GM12878 (cell line): ENCODE measurements around the gene PAX7. TPM values are rescaled to one million over a fixed set of nuclear protein-coding genes. Genes with fewer than 3 reads are reported as not detected.

Experiments used
- ATAC-seq: fragments of 200-7000 bp; cut with Tn5 transposase; 3 replicates; pipeline ENCODE4 v1.9.1; 2020; ENCODE audit warnings: mild to moderate bottlenecking, moderate library complexity
- BruUV-seq: library from RNA; stranded (reverse); fragments of 400-500 nt; replicated peaks from 2 replicates; lab custom pipeline; 2021; lab: Mats Ljungman, UMichigan
- CTCF ChIA-PET: fragments of 300-600 bp; sonication (Branson Sonifier 250); formaldehyde crosslinking; extraction: SDS; loops from one replicate; lab custom pipeline; 2021; ENCODE audit warnings: inconsistent platforms; lab: Yijun Ruan, JAX
- POLR2A ChIA-PET: fragments of 350-600 bp; formaldehyde crosslinking; extraction: SDS; loops from one replicate; lab custom pipeline; 2021; ENCODE audit warnings: inconsistent platforms; lab: Charles Lee
- RAD21 ChIA-PET: fragments of 300-600 bp; sonication (Branson Sonifier 250); formaldehyde crosslinking; loops from one replicate; lab custom pipeline; 2023; ENCODE audit warnings: antibody characterized with exemption; ENCODE audit not compliant: unreplicated experiment; lab: Charles Lee
- SMC1A ChIA-PET: fragments of 300-600 bp; sonication (Branson Sonifier 250); formaldehyde crosslinking; loops from one replicate; lab custom pipeline; 2023; ENCODE audit not compliant: unreplicated experiment, uncharacterized antibody; lab: Charles Lee
- DNase-seq: peaks from one replicate; pipeline ENCODE4 v3.0.0-alpha.2; 2011; ENCODE audit warnings: low read depth, low spot score
- FAIRE-seq: peaks from 3 replicates; lab custom pipeline; 2011; peaks lifted over from hg19 to GRCh38; lab: Jason Lieb, UNC
- H2AFZ ChIP-seq: 2 replicates; pipeline ENCODE4 v1.6.0; 2011; ENCODE audit warnings: low read depth, low read length, control low read depth; ENCODE audit not compliant: control insufficient read depth
- H3K27ac ChIP-seq: 2 replicates; pipeline ENCODE4 v1.5.1; 2011; ENCODE audit warnings: control low read depth; ENCODE audit not compliant: control insufficient read depth, insufficient read depth
- H3K27me3 ChIP-seq, 2 experiments: replicated peaks in 1 of 2; 2 replicates each; pipeline versions ENCODE4 v1.6.0 to v1.6.1; 2011; ENCODE audit warnings: low read length in 1 of 2; ENCODE audit not compliant: control insufficient read depth in 2 of 2, insufficient read depth in 2 of 2
- H3K36me3 ChIP-seq, 2 experiments: 2 replicates each; pipeline ENCODE4 v1.5.1; 2011; ENCODE audit warnings: low read length in 1 of 2; ENCODE audit not compliant: control insufficient read depth in 2 of 2, insufficient read depth in 2 of 2
- H3K4me1 ChIP-seq: 2 replicates; pipeline ENCODE4 v1.6.1; 2011; ENCODE audit warnings: mild to moderate bottlenecking, low read length, moderate library complexity, mixed read lengths; ENCODE audit not compliant: control insufficient read depth, insufficient read depth
- H3K4me2 ChIP-seq: 2 replicates; pipeline ENCODE4 v1.6.0; 2011; ENCODE audit warnings: control low read depth; ENCODE audit not compliant: control insufficient read depth, insufficient read depth
- H3K4me3 ChIP-seq: fragments of 200-600 bp; sonication (generic); 2 replicates; pipeline ENCODE4 v1.5.1; 2016
- H3K79me2 ChIP-seq: 2 replicates; pipeline ENCODE4 v1.6.0; 2011; ENCODE audit warnings: low read length; ENCODE audit not compliant: control insufficient read depth, insufficient read depth
- H3K9ac ChIP-seq: 2 replicates; pipeline ENCODE4 v1.8.0; 2011; ENCODE audit warnings: low read length, control low read depth, mixed read lengths; ENCODE audit not compliant: control insufficient read depth, insufficient read depth
- H3K9me3 ChIP-seq: replicated peaks from 3 replicates; pipeline ENCODE4 v1.5.1; 2011; ENCODE audit warnings: mild to moderate bottlenecking, low read length; ENCODE audit not compliant: control insufficient read depth, insufficient read depth
- H4K20me1 ChIP-seq: 2 replicates; pipeline ENCODE4 v1.6.0; 2011; ENCODE audit not compliant: control insufficient read depth, insufficient read depth
- BRCA1 ChIP-seq: IDR thresholded peaks from 2 replicates; pipeline ENCODE4 v1.6.1; 2011; ENCODE audit warnings: low read depth, low read length, improper control_type of control experiment
- CUX1 ChIP-seq: IDR thresholded peaks from 2 replicates; pipeline ENCODE4 v1.6.1; 2012; ENCODE audit warnings: improper control_type of control experiment, low read depth, low read length; ENCODE audit not compliant: insufficient replicate concordance
- FOXM1 ChIP-seq: IDR thresholded peaks from 2 replicates; pipeline ENCODE4 v1.6.1; 2012; ENCODE audit warnings: low read depth, mild to moderate bottlenecking, inconsistent platforms, low read length, moderate library complexity
- IKZF1 ChIP-seq: fragments of 450-650 bp; conservative IDR thresholded peaks from 2 replicates; pipeline ENCODE4 v1.6.1; 2017; ENCODE audit warnings: antibody characterized with exemption, mild to moderate bottlenecking
- STAT3 ChIP-seq: IDR thresholded peaks from 2 replicates; pipeline ENCODE4 v1.6.1; 2011; ENCODE audit warnings: low read depth, low read length, improper control_type of control experiment
- ZBTB4 ChIP-seq: fragments of 450-650 bp; formaldehyde crosslinking; IDR thresholded peaks from 2 replicates; pipeline ENCODE4 v1.4.0; 2022; ENCODE audit warnings: mild to moderate bottlenecking, moderate library complexity
- WGBS: methylation state at CpG from one replicate; pipeline ENCODE4 v1.1.6; 2016; ENCODE audit warnings: low lambda C conversion rate; ENCODE audit not compliant: insufficient replicate concordance, insufficient coverage; ENCODE audit errors: missing lambda C conversion rate; 5-methylcytosine and 5-hydroxymethylcytosine counted together
- in situ Hi-C: fragments of 300-500 bp; cut with MboI; formaldehyde crosslinking; loops from 9 replicates; pipeline ENCODE4 v1.14.3; 2018; ENCODE audit warnings: mixed read lengths
- intact Hi-C: fragments of 100-400 bp; cut with micrococcal nuclease; formaldehyde crosslinking; loops from one replicate; pipeline ENCODE4 v1.14.2; 2022; ENCODE audit not compliant: unreplicated experiment
- polyA plus RNA-seq, 11 experiments: library from polyadenylated mRNA; depleted of rRNA in 4 of 11; unstranded in 6 of 11; stranded (reverse) in 5 of 11; fragments of >200 nt; fragmentation: Nextera tagmentation in 4 of 11; fragmentation: Illumina TruSeq in 1 of 11; extraction: Ambion mirVana in 4 of 11; extraction: Trizol in 1 of 11; gene quantifications; 1 replicate in 1 of 11; 2 replicates in 10 of 11; pipeline versions ENCODE4 v1.2.1 to v1.2.3, GENCODE V29; 2011 to 2016; ENCODE audit warnings: inconsistent platforms in 2 of 11, missing spikeins in 2 of 11, low read depth in 1 of 11
- total RNA-seq, 4 experiments: library from RNA; depleted of rRNA in 3 of 4; stranded (reverse); fragments of >200 nt in 3 of 4; fragmentation: Illumina TruSeq in 1 of 4; extraction: Trizol in 1 of 4; gene quantifications; 2 replicates each; pipeline versions ENCODE4 v1.2.1 to v1.2.3, GENCODE V29; 2013 to 2021
- TF ChIP-seq, protein P1 (sequence below): fragments of 450-650 bp; formaldehyde crosslinking; IDR thresholded peaks from 2 replicates; pipeline ENCODE4 v1.5.0; 2022; ENCODE audit warnings: mild to moderate bottlenecking, missing genetic modification characterization
- TF ChIP-seq, protein P2 (sequence below): fragments of 150-350 bp; IDR thresholded peaks from 2 replicates; pipeline ENCODE4 v1.6.1; 2016; ENCODE audit warnings: low read depth, low read length

PAX7 gene
- total and polyA plus RNA-seq, 10 of the 15 experiments (the other 5 are each of a cell fraction or from before 2014, with no cell fraction given) = not detected

- H3K27me3 ChIP-seq = no peaks in the 10 kb centered on the region; a peak in 2 of 4 replicates
- H4K20me1 ChIP-seq = no peaks in the 10 kb centered on the region
- no peak for FAIRE-seq
- CTCF ChIA-PET = no interaction called here
- 0% methylated on average over 1 of the region's 1 CpG for WGBS
- no peak for DNase-seq
- ATAC-seq = no peak
- in situ Hi-C loops (no loop called here), intact Hi-C loops (no loop called here)
- no peaks in the 10 kb centered on the region for H3K36me3 ChIP-seq
- no peaks in the 10 kb centered on the region for H3K79me2 ChIP-seq
- POLR2A ChIA-PET = no interaction called here
- no peak overlapping the region for H2AFZ ChIP-seq
- RAD21 ChIA-PET = no interaction called here
- H3K4me2 ChIP-seq = no peak overlapping the region
- no peak overlapping the region for H3K4me3 ChIP-seq
- SMC1A ChIA-PET = no interaction called here
- H3K4me1 ChIP-seq = no peaks in the 10 kb centered on the region
- no peak overlapping the region for H3K9ac ChIP-seq
- no peak overlapping the region for H3K27ac ChIP-seq
- H3K9me3 ChIP-seq = no peaks in the 10 kb centered on the region
- no TSS peak for BruUV-seq
- no peak for TF ChIP-seq ZBTB4 (CRISPR knock-in tag)
- TF ChIP-seq IKZF1 = no peak
- no peak for TF ChIP-seq STAT3
- TF ChIP-seq CUX1 = no peak
- TF ChIP-seq, protein P1, sequence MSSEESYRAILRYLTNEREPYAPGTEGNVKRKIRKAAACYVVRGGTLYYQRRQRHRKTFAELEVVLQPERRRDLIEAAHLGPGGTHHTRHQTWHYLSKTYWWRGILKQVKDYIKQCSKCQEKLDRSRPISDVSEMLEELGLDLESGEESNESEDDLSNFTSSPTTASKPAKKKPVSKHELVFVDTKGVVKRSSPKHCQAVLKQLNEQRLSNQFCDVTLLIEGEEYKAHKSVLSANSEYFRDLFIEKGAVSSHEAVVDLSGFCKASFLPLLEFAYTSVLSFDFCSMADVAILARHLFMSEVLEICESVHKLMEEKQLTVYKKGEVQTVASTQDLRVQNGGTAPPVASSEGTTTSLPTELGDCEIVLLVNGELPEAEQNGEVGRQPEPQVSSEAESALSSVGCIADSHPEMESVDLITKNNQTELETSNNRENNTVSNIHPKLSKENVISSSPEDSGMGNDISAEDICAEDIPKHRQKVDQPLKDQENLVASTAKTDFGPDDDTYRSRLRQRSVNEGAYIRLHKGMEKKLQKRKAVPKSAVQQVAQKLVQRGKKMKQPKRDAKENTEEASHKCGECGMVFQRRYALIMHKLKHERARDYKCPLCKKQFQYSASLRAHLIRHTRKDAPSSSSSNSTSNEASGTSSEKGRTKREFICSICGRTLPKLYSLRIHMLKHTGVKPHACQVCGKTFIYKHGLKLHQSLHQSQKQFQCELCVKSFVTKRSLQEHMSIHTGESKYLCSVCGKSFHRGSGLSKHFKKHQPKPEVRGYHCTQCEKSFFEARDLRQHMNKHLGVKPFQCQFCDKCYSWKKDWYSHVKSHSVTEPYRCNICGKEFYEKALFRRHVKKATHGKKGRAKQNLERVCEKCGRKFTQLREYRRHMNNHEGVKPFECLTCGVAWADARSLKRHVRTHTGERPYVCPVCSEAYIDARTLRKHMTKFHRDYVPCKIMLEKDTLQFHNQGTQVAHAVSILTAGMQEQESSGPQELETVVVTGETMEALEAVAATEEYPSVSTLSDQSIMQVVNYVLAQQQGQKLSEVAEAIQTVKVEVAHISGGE (CRISPR knock-in tag) = no peak
- TF ChIP-seq, protein P2, sequence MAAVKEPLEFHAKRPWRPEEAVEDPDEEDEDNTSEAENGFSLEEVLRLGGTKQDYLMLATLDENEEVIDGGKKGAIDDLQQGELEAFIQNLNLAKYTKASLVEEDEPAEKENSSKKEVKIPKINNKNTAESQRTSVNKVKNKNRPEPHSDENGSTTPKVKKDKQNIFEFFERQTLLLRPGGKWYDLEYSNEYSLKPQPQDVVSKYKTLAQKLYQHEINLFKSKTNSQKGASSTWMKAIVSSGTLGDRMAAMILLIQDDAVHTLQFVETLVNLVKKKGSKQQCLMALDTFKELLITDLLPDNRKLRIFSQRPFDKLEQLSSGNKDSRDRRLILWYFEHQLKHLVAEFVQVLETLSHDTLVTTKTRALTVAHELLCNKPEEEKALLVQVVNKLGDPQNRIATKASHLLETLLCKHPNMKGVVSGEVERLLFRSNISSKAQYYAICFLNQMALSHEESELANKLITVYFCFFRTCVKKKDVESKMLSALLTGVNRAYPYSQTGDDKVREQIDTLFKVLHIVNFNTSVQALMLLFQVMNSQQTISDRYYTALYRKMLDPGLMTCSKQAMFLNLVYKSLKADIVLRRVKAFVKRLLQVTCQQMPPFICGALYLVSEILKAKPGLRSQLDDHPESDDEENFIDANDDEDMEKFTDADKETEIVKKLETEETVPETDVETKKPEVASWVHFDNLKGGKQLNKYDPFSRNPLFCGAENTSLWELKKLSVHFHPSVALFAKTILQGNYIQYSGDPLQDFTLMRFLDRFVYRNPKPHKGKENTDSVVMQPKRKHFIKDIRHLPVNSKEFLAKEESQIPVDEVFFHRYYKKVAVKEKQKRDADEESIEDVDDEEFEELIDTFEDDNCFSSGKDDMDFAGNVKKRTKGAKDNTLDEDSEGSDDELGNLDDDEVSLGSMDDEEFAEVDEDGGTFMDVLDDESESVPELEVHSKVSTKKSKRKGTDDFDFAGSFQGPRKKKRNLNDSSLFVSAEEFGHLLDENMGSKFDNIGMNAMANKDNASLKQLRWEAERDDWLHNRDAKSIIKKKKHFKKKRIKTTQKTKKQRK = no peak
- no peak for TF ChIP-seq BRCA1
- no peak for TF ChIP-seq FOXM1
Observed at GRCh38 chr1:18697541-18697940, 66.9 kb downstream of the PAX7 start.
